LNCAP (cell line): ENCODE results near the gene SMYD2.

Source experiments
- CTCF ChIP-seq: fragments of 450-650 bp; IDR thresholded peaks from 2 replicates; pipeline ENCODE4 v1.5.1; 2017; ENCODE audit warnings: mild to moderate bottlenecking

The SMYD2 gene

GRCh38 chr1:214378492-214378891 is 97.5 kb downstream of the SMYD2 start:
- no peak for TF ChIP-seq CTCF

GRCh38 chr1:214379236-214379970 is 98.4 kb downstream of the SMYD2 start:
- no peak for TF ChIP-seq CTCF

- no peak for TF ChIP-seq CTCF
These were observed 99.4 kb downstream of the SMYD2 start for GRCh38 chr1:214380396-214380795.

- TF ChIP-seq CTCF = no peak
These were observed 100.2 kb downstream of the SMYD2 start for GRCh38 chr1:214380986-214381695.

- no peak for TF ChIP-seq CTCF
These were observed 102.7 kb downstream of the SMYD2 start for GRCh38 chr1:214383381-214384372.

GRCh38 chr1:214384373-214385079 is 103.6 kb downstream of the SMYD2 start:
- TF ChIP-seq CTCF = no peak

- TF ChIP-seq CTCF = no peak
These were observed 104.5 kb downstream of the SMYD2 start for GRCh38 chr1:214385428-214385827.
